ENCODE measurements around the gene TAS1R1.

The TAS1R1 gene

DNA sequence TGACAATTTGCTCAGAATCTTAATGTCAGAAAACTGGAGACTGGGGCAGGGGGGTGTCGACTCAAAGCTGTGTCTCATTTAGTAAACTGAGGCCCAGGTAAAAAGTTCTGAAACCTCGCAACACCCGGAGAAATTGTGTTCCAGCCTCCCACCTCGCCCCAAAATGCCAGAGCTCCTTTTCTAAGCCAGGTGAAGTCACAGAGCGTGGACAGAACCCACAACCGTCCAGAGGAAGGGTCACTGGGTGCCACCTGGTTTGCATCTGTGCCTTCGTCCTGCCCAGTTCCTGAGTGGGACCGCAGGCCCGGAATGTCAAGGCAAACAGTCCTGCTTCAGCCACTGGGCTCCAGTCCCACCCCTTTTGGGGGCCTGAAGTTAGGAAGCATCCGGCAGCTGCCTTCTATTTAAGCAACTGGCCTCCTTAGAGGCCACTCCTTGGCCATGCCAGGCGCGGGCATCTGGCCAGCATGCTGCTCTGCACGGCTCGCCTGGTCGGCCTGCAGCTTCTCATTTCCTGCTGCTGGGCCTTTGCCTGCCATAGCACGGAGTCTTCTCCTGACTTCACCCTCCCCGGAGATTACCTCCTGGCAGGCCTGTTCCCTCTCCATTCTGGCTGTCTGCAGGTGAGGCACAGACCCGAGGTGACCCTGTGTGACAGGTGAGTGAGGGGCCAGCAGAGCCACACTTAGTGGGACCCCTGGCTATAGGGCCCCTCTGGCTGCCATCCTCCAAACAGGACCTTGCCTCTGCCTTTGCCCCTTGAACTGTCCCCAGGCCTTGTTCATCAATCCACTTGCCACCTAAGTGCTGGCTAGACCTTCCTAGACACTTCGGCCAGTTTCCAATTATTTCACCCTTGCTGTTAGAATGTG is at the start of gene TAS1R1:
Gene TAS1R1, plus strand, starts transcription at position 401 of the 872 bp plus-strand sequence. Its CDS starts 67 bp downstream, at position 468.
- FAIRE-seq (no peak), DNase-seq (ENCODE audit: low spot score) (no peak)

DNA sequence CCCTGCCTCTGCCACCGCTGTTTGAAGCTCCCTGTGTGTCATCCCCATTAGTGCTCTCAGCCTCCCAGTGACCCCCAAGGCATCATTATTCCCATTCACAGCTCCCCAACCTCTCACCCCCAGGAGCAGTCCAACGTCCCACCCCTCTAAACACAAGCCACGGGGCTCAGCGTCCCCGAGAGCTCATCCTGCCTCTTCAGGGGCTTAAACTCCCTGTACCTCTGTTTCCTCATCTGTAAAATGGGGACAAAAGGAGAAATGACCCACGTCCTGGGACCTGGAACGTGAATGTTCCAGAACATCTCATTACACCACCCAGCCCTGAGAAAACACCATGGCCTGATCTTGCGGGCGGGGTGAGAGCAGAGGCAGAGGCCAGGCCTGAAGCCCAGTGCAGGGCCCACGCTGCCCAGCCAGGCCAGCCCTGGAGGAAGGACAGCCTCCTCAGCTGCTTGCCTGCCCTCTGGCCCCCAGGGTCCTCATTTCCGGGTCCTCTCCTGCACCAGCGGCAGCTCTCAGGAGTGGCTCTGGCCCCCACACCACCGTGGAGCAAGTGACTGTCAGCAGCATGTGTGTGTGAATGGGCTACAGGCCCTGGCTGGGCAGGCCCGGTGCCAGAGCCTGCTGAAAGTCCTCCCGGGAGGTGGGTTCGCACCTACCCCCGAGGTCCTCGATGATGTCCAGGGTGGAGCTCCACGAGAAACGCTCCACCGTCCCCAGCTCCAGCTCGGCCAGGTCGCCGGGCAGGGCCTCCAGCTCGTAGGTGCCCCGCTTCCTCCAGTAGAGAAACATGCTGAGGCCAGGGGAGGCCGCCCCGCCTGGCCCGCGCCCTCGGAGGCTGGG is 49.5 kb upstream of the TAS1R1 start:
- FAIRE-seq, result no peak

DNA sequence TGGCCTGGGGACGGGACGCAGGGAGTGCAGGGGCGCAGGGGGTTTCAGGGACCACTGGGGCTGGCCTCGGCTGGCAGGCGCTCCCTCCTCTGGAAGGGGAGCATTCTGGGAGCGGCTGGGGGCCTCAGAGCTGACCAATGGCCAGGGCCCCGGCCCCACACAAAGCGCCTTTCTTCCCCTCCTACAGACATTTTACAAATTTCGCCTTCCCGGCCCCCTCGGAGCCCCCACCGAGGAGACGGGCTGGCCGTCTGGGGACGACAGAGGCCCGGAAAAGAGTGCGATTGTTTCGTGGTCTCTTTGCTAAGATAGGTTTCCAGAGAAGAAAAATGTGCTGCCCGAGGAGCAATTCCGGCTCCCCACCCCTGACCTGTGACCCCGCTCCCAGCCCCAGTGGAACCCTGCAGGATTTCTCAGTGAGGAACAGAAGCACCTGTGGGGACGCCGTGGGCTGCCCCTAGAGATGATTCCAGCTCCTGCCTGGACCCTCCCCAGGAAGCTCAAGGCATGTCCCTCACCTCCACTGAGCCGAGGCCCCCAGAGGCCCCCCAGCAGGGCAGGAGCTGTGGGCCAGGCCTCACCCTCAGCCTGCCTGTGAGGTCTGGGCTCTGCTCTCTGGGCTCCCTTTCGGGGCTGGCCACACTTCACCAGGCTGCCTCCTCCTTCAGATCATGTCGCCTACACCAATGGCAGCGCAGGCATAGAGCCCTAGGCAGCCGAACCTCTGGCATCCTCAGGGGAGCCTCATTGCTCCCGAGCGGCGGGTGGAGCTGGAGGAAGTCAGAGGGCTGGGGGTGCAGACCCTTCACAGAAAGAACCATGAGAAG is 48.7 kb upstream of the TAS1R1 start:
- FAIRE-seq (no peak), DNase-seq (ENCODE audit: low spot score) (no peak)

More for the DNA sequence above, 49.5 kb upstream of the TAS1R1 start:
- no peak for DNase-seq (ENCODE audit: low spot score)

DNA sequence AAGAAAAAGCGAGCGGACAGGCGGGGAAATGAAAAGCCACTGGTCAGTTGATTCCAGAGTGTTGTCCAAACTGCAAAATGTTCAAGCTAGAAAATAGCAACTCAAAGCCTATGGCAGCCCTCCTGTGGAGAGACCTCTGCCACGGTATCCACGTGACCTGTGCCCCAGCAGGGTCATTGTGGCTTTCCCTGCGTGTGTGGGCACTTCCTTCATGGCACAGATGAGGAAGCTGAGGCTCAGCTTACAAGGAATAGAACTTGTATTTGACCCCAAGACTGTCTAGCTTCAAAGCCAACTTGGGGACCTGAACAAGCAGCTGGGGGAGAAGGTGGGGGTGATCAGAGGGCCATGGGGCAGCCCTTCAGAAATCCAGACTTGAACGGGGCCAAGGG is 48.1 kb upstream of the TAS1R1 start:
- no peak for FAIRE-seq

DNA sequence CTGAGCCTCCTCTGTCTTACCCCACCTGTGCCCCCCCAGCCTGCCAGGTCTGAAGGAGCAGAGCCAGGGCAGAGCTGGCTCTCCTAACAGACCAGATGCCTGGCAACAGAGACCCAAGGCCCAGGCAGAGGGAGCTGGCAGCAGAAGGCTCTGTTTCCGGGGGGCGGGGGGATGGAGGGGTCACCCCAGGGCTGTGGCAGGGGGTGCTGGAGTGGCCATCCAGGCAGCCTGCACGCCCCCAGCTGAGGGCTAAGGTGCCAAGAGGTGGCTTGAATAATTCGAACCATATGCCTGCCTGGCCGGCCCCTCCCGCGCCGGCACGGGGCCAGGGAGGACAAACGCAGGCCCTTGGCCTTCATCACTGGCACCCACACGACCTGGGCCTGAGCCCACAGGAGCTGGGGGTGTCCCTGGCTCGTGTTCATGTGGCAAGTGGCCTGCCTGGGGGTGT is 47.6 kb upstream of the TAS1R1 start:
- no peak for FAIRE-seq
- no peak for DNase-seq (ENCODE audit: low spot score)

More for the DNA sequence above, 48.1 kb upstream of the TAS1R1 start:
- DNase-seq (ENCODE audit: low spot score), result no peak

DNA sequence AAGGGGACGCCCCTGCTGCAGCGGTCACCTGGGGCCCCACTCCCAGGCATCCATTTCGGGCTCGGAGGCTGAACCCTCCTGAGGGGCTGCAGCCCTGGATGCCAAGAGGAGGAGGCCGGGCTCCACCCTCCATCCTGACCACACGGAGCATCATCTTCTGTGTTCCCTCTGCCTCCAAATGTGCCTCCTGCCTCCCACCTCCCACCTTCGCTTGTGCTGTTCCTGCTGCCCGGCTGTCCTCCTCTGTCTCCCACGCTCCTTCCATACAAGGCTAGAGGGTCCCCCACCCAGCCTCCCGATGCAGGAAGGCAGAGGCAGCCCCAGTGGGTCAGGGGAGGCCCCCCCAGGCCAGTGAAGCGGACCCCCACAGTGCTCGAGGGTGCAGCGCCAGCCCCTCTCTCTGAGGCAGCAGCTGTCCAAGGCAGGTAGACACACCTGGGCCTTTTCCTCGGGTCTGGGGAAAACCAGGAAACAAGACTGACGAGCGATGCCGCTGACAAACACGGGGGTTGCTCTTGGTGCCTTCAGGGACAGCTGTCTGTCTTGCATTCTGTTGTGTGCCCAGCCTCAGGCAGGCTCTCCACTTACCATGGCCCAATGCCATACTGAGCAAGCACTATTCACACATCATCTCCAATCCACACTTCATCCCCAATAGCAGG is 46.8 kb upstream of the TAS1R1 start:
- FAIRE-seq, result no peak
- DNase-seq (ENCODE audit: low spot score), result no peak

DNA sequence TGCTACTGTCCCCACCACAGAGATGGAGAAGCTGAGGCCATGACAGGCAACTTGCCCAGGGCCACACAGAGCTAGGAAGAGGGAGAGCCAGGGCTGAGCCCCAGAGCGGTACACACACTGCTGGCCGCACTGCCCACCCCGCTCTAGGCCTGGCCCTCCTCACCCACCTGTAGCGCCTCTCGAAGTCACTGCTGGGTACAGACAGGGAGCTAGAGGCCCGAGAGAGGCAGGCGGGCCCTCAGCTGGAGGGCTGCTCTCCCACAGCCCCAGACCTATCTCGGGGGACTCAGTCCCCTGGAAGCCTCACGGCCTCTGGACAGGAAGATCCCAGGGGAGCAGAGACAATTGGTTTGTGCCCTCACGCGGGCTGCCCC is 46.3 kb upstream of the TAS1R1 start:
- DNase-seq (ENCODE audit: low spot score) (no peak), FAIRE-seq (no peak)

DNA sequence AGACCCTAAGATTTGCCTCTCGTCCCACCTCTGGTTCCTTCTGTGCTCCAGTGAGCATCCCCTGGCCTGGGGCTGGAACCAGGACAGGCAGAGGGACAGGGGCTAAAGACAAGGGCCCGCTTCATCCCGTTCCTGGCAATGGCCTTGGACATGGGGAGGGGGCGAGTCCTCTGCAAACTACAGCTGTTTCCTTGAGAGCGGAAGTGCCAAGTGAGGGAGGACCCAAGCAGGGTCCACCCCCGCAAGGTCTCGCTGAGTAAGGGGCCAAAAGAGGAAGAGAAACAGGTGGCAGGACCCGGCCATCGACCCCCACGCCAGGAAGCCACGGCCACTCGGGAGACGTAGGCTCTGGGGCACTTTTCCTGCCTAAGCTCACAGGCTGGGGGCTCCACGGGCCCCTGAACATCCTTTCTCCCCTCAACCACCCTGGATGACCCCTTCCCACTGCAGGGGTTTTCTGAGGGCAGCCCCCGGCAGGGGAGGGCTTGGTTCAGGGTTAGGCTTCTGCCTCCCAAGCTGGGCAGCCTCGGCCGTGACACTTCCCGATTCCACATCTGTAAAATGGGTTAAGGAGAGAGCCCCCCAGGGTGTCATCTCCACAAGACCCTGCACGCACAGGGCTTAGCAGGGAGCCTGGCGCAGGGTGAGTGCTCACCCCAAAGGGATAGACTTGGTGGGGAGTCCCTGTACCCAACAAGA is 45.7 kb upstream of the TAS1R1 start:
- DNase-seq (ENCODE audit: low spot score) (no peak), FAIRE-seq (no peak)

DNA sequence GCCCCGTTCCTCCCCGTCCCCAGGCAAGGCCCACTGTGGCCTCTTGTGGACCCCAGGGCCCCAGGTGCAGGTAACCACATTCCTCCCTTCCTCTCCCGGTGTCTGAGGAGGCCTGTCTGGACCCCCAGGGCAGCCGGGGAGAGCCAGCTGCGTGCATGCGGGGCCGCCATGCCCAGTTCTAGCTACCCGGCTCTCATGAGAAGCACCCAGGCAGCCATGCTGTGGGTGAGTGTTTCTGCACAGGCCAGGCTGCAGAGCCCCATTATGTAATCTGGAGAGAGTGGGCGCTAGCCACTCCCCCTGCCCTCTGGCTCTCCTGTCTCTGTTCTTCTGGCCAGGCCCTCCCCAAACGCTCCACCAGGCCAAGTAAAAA is 45.2 kb upstream of the TAS1R1 start:
- FAIRE-seq (no peak), DNase-seq (ENCODE audit: low spot score) (no peak)

DNA sequence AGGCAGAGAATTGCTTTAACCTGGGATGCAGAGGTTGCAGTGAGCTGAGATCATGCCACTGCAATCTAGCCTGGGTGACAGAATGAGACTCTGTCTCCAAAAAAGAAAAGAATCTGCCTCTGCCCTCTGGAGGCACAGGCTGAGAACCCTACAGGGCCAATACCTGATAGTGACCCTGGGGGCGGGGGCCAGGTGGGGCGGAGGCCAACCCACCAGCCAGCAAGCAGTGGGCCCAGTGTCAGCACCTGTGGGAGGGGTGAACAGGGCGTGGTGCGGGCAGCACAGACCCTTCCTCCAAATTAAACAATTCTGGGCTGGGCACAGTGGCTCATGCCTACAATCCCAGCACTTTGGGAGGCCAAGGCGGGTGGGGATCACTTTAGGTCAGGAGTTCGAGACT is 44.6 kb upstream of the TAS1R1 start:
- DNase-seq (ENCODE audit: low spot score) (no peak), FAIRE-seq (no peak)

DNA sequence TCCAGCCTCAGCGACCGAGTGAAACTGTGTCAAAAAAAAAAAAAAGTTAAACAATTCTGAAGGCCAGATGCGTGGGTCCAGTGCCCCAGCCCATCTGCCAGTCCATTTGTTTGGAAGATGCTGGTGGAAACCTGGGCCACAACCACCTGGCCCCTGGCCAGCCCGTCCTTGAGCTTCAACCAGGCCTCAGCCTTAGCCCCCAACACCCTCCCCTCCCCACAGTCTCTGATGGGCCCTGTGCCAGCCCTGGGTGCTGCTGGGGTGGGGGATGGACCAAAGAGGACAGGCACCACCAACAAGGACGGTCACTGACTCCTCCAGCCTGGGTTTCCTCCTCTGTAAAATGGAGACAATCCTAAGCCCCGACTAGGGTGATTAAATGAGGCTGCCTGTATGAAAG is 44.1 kb upstream of the TAS1R1 start:
- no peak for DNase-seq (ENCODE audit: low spot score)
- no peak for FAIRE-seq

DNA sequence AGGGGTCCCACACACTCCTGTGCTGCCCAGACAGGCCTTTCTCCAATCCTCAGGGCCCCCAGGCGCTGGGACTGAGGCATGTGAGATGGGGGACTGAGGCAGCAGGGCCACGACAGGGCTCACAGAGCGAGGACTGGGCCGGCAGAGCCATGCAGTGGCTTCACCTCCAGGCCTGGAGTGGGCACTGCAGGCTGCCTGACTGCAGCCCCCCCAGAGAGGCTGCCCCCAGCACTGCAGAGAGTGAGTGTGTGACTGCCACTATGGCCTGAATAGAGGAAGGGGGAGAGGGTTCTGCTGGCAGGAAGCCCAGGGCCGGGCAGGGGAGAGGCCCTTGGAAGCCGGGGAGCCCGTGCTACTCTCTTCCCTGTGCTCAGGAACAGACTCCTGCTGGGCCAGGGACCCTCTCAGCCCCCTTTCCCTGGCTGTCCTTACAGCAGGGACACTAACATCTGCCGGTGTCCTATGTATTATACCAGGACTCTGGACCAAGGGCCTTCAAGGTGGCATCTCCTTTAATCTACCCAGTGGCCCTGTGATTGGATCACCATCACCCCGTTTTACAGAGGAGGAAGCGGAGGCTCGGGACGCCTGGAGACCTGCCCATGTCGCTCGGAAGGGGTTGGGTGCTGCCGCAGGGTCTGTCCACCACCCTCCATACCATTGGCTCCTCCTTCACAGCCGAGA is 43.4 kb upstream of the TAS1R1 start:
- DNase-seq (ENCODE audit: low spot score) (no peak), FAIRE-seq (no peak)

DNA sequence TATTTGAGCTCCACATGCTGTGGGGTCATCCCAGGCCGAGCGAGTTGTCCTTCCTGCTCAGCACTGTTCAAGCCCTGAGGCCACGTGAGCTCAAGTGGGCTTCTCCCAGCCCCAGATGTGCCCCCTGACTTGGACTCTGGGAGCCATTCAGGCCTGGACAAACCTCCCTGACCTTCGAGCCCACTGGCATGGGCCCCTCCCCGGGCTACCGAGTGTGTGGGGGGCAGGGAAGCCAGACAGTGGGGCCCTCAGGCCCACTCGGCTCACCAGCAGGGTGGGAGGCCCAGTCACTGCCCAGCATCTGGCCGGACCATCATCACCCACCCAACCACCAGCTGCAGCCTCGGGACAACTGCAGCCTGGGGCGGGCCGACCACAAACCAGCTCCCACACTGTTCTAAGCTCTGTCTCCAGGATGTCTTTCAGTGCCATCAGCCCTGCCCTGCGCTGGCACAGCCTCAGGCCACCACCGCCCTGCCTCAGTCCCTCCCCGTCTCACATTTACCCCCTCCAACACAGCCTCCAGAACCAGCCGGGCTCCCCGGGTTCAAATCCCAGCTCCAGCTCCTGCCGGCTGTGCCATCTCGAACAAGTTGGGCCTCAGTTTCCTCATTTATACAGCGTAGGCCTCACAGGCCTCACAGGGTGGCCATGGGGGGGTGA is 42.7 kb upstream of the TAS1R1 start:
- DNase-seq (ENCODE audit: low spot score), result no peak
- FAIRE-seq, result no peak

DNA sequence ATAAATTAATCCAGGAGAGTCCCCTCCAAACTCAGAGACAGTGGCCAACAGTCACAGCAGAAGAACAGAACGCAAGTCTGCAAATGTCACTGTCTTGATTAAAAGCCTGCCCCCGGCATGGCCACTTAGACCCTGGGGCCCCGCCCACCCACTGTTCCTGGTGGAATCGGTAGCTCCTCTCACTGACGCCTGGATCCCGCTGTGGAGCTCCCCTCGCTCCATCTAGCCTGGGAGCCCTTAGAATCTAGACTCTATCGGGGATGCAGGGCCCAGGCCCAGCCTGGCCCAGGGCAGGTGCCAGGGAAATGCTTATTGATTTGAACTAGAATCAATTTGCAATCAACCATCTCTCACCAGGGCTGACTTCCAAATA is 42.2 kb upstream of the TAS1R1 start:
- DNase-seq (ENCODE audit: low spot score) (no peak), FAIRE-seq (no peak)

DNA sequence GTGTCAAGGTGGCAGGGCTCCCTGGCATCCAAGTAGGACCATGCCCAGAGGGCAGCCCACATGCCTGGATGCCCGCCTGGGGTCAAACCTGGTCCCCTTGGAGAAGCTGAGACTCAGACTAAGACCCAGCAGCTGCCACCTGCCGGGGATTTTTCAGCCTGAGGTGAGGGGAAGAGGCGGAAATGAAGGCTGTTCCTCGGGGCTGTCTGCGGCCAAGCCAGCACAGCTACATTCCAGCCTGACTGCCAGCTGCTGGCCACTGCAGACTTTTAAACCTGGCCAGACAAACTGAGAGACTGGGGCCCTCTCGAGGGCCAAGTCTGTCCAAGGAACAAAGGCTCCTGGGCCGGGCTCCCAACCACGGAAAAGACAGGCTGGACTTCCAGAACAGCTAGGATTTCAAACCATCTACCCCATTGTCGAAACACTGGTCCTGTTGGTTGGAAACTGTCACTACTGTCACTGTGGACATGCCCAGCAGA is 41.7 kb upstream of the TAS1R1 start:
- DNase-seq (ENCODE audit: low spot score), result no peak
- no peak for FAIRE-seq

DNA sequence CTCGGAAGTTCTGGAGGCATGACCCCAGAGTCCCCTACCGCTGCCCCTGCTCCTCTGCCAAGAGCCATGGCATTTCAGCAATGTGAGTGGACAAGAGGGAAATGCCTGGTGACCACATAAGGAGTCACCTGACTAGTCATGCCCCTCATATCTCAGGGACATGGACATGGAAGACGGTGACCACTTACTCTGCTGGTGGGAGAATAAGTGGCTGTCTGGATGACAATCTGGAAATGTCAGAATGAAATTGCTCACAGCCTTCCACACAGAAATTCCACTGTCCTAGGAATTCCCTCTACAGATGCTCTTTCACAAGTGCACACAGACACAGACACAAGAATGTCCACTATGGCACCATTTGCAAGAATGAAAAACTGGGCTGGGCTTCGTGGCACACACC is 39.3 kb upstream of the TAS1R1 start:
- peak; percentile 87 for DNase-seq (ENCODE audit: low spot score)
- FAIRE-seq, result peak; percentile 59

DNA sequence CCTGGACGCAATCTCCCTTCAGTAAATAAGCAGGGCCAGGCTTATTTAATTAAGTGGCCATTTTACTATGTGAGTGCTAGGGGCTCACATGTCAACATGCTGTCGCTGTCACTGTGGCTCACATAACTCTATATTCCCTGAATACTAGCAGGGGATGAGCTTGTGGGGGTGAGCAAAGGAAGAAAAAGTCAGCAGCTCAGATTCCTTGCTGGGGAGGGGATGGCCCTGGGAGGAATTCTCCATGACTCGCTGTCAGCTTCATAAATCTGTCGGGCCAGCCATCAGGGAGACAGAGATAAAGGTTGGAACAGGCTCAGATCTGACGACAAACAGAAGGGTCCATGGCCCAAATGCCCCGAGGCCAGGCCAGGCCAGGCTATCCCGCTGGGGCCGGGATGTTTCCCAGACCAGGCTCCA is 37.7 kb upstream of the TAS1R1 start:
- FAIRE-seq (no peak), DNase-seq (ENCODE audit: low spot score) (peak; percentile 43)

DNA sequence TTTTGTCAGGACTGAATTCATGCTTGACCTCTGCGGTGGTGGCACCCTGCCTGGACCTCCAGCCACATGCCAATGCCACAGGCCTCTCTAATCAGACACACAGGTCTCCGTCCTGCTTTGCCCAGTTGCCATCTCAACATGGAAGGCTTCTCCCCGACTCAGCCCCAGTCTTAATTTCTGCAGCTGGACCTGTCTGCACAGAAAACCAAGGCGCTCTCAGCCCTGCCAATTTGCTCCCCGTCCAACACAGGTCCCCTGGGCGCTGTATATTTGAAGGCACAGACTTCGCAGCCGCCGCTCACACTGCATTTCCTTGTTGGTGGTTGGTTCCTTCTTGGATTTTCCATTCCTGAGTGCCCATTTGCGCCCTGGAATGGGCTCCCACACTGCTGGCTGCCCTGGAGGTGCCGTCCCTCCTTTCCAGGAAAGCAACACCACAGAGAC is 35.6 kb upstream of the TAS1R1 start:
- DNase-seq (ENCODE audit: low spot score), result no peak
- no peak for FAIRE-seq

Measured in RCC 7860 (cell line).